ENCODE data around the gene CKAP5.

DNA sequence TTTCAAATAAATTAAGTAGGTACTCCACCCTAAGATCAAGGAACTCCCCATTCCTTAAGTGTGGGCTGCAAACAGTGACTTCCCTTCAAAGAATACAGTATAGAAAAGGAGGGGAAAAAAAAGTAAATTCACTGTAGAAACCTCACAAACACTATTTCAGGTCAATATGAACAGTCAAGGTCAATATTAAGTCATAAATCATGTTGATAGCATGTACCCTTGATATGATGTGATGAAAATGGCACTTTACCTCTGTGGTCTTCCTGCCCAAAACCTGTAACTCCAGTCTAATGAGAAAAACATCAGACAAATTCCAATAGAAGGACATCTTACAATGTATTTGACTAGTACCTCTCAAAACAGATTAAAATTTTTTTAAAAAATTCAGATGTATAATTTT, 8.2 kb downstream of the CKAP5 start:
- TF ChIP-seq EZH2 (IDR thresholded peaks at IDR 0.05) = no peak
- TF ChIP-seq POLR2AphosphoS5 (IDR thresholded peaks at IDR 0.05; ENCODE audit: borderline replicate concordance, low read depth, low read length) = no peak

All from SK-N-MC (cell line).